ENCODE measurements around the gene CLDN25. TPM values are rescaled to one million over a fixed set of nuclear protein-coding genes. Genes with fewer than 3 reads are reported as not detected.
"Not testable (repeated sequence)": the region's sequence is repeated elsewhere in the genome, so short reads cannot be mapped to it uniquely, and the experiment has no call there.

The CLDN25 gene
- total RNA-seq, 1 donor from 2014 or later = not detected

GRCh38 chr11:113774174-113774503 is 5.5 kb upstream of the CLDN25 start:
- Histone ChIP-seq H3K4me3 (peak overlapping the region; percentile 89 to 96), H3K9me3 (no peaks in the 10 kb centered on the region), H3K27ac (peak overlapping the region; percentile 84 to 85), H3K36me3 (peaks cover 0 to 5% of the 10 kb centered on the region in 2 donors), H3K27me3 (no peaks in the 10 kb centered on the region), H3K4me1 (peaks cover 0 to 15% of the 10 kb centered on the region in 2 donors)
- intact Hi-C loops (cut with DNase I) = loop anchor here (5.0 to 10.0 kb wide), 2 partner anchors 1479 to 1728 kb away; partner anchors contain the start of gene CADM1
- no peak for DNase-seq (ENCODE audit: low spot score in 2 of 2)
- TF ChIP-seq, protein P1, sequence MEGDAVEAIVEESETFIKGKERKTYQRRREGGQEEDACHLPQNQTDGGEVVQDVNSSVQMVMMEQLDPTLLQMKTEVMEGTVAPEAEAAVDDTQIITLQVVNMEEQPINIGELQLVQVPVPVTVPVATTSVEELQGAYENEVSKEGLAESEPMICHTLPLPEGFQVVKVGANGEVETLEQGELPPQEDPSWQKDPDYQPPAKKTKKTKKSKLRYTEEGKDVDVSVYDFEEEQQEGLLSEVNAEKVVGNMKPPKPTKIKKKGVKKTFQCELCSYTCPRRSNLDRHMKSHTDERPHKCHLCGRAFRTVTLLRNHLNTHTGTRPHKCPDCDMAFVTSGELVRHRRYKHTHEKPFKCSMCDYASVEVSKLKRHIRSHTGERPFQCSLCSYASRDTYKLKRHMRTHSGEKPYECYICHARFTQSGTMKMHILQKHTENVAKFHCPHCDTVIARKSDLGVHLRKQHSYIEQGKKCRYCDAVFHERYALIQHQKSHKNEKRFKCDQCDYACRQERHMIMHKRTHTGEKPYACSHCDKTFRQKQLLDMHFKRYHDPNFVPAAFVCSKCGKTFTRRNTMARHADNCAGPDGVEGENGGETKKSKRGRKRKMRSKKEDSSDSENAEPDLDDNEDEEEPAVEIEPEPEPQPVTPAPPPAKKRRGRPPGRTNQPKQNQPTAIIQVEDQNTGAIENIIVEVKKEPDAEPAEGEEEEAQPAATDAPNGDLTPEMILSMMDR (IDR thresholded peaks at IDR 0.05) = no peak

- no peaks in the 10 kb centered on the region for H3K27me3 ChIP-seq
- peak overlapping the region; percentile 44 to 65 for H3K27ac ChIP-seq
- H3K4me1 ChIP-seq = peaks cover 0 to 7% of the 10 kb centered on the region in 2 donors
- peak; percentile 14 to 72 for DNase-seq (ENCODE audit: low spot score in 2 of 2)
- intact Hi-C loops (cut with DNase I) = loop anchor here (10.0 kb wide), 1 partner anchor 1484 kb away; no protein-coding TSS in a partner anchor
- TF ChIP-seq, protein P1 (IDR thresholded peaks at IDR 0.05) = peak in 2 of 3 experiments; percentile 3 to 14
- no peaks in the 10 kb centered on the region for H3K9me3 ChIP-seq
- peak overlapping the region; percentile 39 to 45 for H3K4me3 ChIP-seq
- no peaks in the 10 kb centered on the region for H3K36me3 ChIP-seq
Measured at GRCh38 chr11:113778111-113778910, 1.3 kb upstream of the CLDN25 start.

DNA sequence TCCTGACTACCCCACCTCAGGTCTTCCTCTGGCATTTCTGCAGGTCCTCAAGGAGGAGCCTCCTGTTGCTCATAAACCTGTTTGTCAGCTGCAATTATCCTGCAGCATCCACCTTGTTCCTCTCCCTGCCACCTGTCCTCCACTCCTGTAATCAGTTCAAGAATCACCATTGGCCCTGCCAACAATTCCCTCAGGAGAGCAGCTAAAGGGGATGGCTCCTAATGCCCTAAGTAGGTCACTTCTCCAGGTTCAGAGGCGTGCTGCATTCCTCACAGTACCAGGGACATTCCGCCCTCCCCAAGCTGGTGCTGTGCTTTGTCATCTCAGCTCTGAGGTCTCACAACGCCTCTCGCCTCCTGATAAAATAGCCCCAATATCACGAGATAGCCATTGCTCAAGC is 2.1 kb downstream of the CLDN25 start:
- Histone ChIP-seq H3K9me3 (no peaks in the 10 kb centered on the region), H3K36me3 (no peaks in the 10 kb centered on the region), H3K27me3 (no peaks in the 10 kb centered on the region), H3K4me3 (no peak overlapping the region), H3K4me1 (peaks cover 0 to 3% of the 10 kb centered on the region in 2 donors), H3K27ac (no peak overlapping the region)
- intact Hi-C loops (cut with DNase I) = no loop called here
- DNase-seq (ENCODE audit: low spot score in 2 of 2) = no peak
- TF ChIP-seq, protein P1 (IDR thresholded peaks at IDR 0.05) = no peak

DNA sequence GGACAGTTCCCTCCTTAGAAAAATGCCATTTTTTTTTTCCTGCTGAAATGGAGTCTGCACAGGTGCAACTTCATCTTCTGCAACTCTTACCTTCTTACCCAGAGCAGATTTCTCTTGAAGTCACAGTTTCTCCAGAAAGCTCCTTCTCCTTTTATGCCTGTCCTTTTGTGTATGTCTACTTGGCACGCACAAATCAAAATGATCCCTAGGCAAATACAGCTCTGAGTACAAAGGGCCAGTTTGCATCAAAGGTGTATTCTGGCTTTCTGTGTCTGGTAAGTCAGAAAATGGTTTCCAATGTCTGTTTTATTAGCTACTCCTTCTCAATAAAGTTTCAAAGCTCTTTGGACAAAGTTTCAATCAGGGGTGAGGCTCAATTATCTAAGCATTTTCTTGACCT is 2.5 kb downstream of the CLDN25 start:
- TF ChIP-seq, protein P1 (IDR thresholded peaks at IDR 0.05) = no peak

GRCh38 chr11:113789016-113789415 is 9.4 kb downstream of the CLDN25 start:
- H3K27ac ChIP-seq; H3K9me3 ChIP-seq; DNase-seq (ENCODE audit: low spot score in 2 of 2); H3K4me1 ChIP-seq; intact Hi-C loops (cut with DNase I); H3K4me3 ChIP-seq; H3K36me3 ChIP-seq; H3K27me3 ChIP-seq: not testable (repeated sequence)

More for the DNA sequence above, 2.5 kb downstream of the CLDN25 start:
- DNase-seq (ENCODE audit: low spot score in 2 of 2) = no peak
- no peaks in the 10 kb centered on the region for H3K36me3 ChIP-seq
- intact Hi-C loops (cut with DNase I) = no loop called here
- no peaks in the 10 kb centered on the region for H3K9me3 ChIP-seq
- H3K27ac ChIP-seq = no peak overlapping the region
- peaks cover 0 to 3% of the 10 kb centered on the region in 2 donors for H3K4me1 ChIP-seq
- no peak overlapping the region for H3K4me3 ChIP-seq
- no peaks in the 10 kb centered on the region for H3K27me3 ChIP-seq

DNA sequence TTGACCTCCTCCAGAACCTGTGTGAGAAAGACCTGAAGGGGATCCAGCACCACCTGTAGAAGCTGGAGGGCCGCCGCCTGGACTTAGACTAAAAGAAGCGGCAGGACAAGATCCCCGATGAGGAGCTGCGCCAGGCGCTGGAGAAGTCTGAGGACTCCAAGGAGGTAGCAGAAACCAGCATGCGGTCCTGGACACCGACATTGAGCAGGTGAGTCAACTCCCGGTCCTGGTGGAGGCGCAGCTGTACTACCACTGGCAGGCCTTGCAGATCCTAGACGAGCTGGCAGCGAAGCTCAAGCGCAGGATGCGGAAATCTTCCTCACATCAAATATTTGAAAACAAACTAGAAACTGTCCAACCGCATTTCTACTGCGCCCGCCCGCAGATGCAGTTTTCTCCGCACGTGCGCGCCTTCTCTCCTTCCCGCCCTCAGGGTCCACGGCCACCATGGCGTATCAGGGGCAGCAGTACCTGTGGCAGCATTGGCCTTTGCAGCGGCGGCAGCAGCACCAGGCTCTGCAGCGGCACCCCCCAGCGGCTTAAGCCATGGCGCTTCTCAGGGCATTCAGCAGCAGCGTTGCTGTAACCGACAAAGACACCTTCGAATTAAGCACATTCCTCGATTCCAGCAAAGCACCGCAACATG is 10.2 kb downstream of the CLDN25 start:
- no peaks in the 10 kb centered on the region for H3K36me3 ChIP-seq
- TF ChIP-seq, protein P1 (IDR thresholded peaks at IDR 0.05) = no peak
- intact Hi-C loops (cut with DNase I) = no loop called here
- no peaks in the 10 kb centered on the region for H3K9me3 ChIP-seq
- no peak overlapping the region for H3K4me3 ChIP-seq
- DNase-seq (ENCODE audit: low spot score in 2 of 2) = no peak
- H3K27me3 ChIP-seq = no peaks in the 10 kb centered on the region
- no peaks in the 10 kb centered on the region for H3K4me1 ChIP-seq
- no peak overlapping the region for H3K27ac ChIP-seq

Data from ascending aorta (tissue), 2 donors.